H9 (cell line): ENCODE measurements around the gene BRD1. TPM values are rescaled to one million over a fixed set of nuclear protein-coding genes. Genes with fewer than 3 reads are reported as not detected.

Source experiments
- DNase-seq: peaks from one replicate; pipeline ENCODE4 v3.0.0-alpha.2; 2017
- H2AFZ ChIP-seq: one replicate; pipeline ENCODE4 v1.6.1; 2013; ENCODE audit warnings: mild to moderate bottlenecking, low read length, control low read depth, moderate library complexity
- H2AK5ac ChIP-seq: 2 replicates; pipeline ENCODE4 v1.6.1; 2013; ENCODE audit warnings: low read length, control low read depth, mixed read lengths; ENCODE audit not compliant: insufficient read length
- H2BK120ac ChIP-seq: one replicate; pipeline ENCODE4 v1.6.1; 2013; ENCODE audit warnings: low read depth, mild to moderate bottlenecking, low read length, control low read depth, inconsistent platforms; ENCODE audit not compliant: poor library complexity, severe bottlenecking
- H2BK12ac ChIP-seq: 2 replicates; pipeline ENCODE4 v1.6.1; 2013; ENCODE audit warnings: low read length, control low read depth, mixed read lengths, low read depth; ENCODE audit not compliant: insufficient read length
- H2BK15ac ChIP-seq: 2 replicates; pipeline ENCODE4 v1.6.1; 2013; ENCODE audit warnings: low read depth, low read length, control low read depth
- H2BK20ac ChIP-seq: one replicate; pipeline ENCODE4 v1.6.1; 2013; ENCODE audit warnings: low read depth, mild to moderate bottlenecking, low read length, control low read depth, inconsistent platforms; ENCODE audit not compliant: poor library complexity, severe bottlenecking
- H2BK5ac ChIP-seq: 2 replicates; pipeline ENCODE4 v1.6.1; 2013; ENCODE audit warnings: low read length, control low read depth, mixed read lengths; ENCODE audit not compliant: insufficient read length
- H3K14ac ChIP-seq: 2 replicates; pipeline ENCODE4 v1.6.1; 2013; ENCODE audit warnings: low read length, control low read depth; ENCODE audit not compliant: insufficient read depth
- H3K18ac ChIP-seq: 2 replicates; pipeline ENCODE4 v1.6.1; 2013; ENCODE audit warnings: low read depth, mild to moderate bottlenecking, mixed read lengths, low read length, control low read depth; ENCODE audit not compliant: insufficient read length
- H3K23ac ChIP-seq: 2 replicates; pipeline ENCODE4 v1.6.1; 2013; ENCODE audit warnings: low read length, control low read depth, mixed read lengths, low read depth; ENCODE audit not compliant: insufficient read length
- H3K23me2 ChIP-seq: 2 replicates; pipeline ENCODE4 v1.6.1; 2013; ENCODE audit warnings: low read depth, mild to moderate bottlenecking, mixed read lengths, low read length, control low read depth; ENCODE audit not compliant: insufficient read length, poor library complexity, severe bottlenecking
- H3K27ac ChIP-seq: 2 replicates; pipeline ENCODE4 v1.5.1; 2013; ENCODE audit warnings: low read length, control low read depth, mixed read lengths, low read depth; ENCODE audit not compliant: insufficient read length
- H3K27me3 ChIP-seq: 2 replicates; pipeline ENCODE4 v1.6.1; 2013; ENCODE audit warnings: low read length, control low read depth, inconsistent platforms; ENCODE audit not compliant: insufficient read depth
- H3K4ac ChIP-seq: 2 replicates; pipeline ENCODE4 v1.6.1; 2013; ENCODE audit warnings: low read depth, mild to moderate bottlenecking, control low read depth, inconsistent platforms, low read length, moderate library complexity
- H3K4me1 ChIP-seq: 2 replicates; pipeline ENCODE4 v1.6.1; 2013; ENCODE audit warnings: low read length, control low read depth, inconsistent platforms; ENCODE audit not compliant: insufficient read depth
- H3K4me2 ChIP-seq: 2 replicates; pipeline ENCODE4 v1.6.1; 2013; ENCODE audit warnings: low read length, control low read depth, mixed read lengths; ENCODE audit not compliant: insufficient read length, insufficient read depth
- H3K56ac ChIP-seq: 2 replicates; pipeline ENCODE4 v1.6.1; 2013; ENCODE audit warnings: low read depth, mild to moderate bottlenecking, mixed read lengths, low read length, control low read depth; ENCODE audit not compliant: insufficient read length
- H3K79me1 ChIP-seq: 2 replicates; pipeline ENCODE4 v1.6.1; 2013; ENCODE audit warnings: low read depth, mild to moderate bottlenecking, moderate library complexity, low read length, control low read depth, inconsistent platforms; ENCODE audit not compliant: insufficient read depth, poor library complexity, severe bottlenecking
- H3K79me2 ChIP-seq: 2 replicates; pipeline ENCODE4 v1.6.1; 2013; ENCODE audit warnings: low read length, control low read depth, inconsistent platforms; ENCODE audit not compliant: insufficient read depth
- H3K9ac ChIP-seq: 2 replicates; pipeline ENCODE4 v1.6.1; 2013; ENCODE audit warnings: low read length, control low read depth, mixed read lengths; ENCODE audit not compliant: insufficient read length; ENCODE audit errors: extremely low read depth
- H3K9me3 ChIP-seq: one replicate; pipeline ENCODE4 v1.6.1; 2013; ENCODE audit warnings: low read depth, low read length, inconsistent platforms; ENCODE audit not compliant: control insufficient read depth
- H3T11ph ChIP-seq: one replicate; pipeline ENCODE4 v1.6.1; 2013; ENCODE audit warnings: mild to moderate bottlenecking, low read length, control low read depth, inconsistent platforms
- H4K20me1 ChIP-seq: one replicate; pipeline ENCODE4 v1.6.1; 2013; ENCODE audit not compliant: control insufficient read depth, insufficient read length, insufficient read depth
- H4K5ac ChIP-seq: 2 replicates; pipeline ENCODE4 v1.6.1; 2013; ENCODE audit warnings: low read depth, mild to moderate bottlenecking, mixed read lengths, low read length, control low read depth; ENCODE audit not compliant: insufficient read length
- H4K8ac ChIP-seq: replicated peaks from 2 replicates; pipeline ENCODE4 v1.6.1; 2013; ENCODE audit warnings: low read length, control low read depth, mixed read lengths, low read depth; ENCODE audit not compliant: insufficient read length
- H4K91ac ChIP-seq: 2 replicates; pipeline ENCODE4 v1.6.1; 2013; ENCODE audit warnings: low read depth, mild to moderate bottlenecking, moderate library complexity, mixed read lengths, low read length, control low read depth; ENCODE audit not compliant: insufficient read length
- H3K27ac Mint-ChIP-seq, 3 experiments: 2 replicates in 2 of 3; 3 replicates in 1 of 3; pipeline ENCODE4 v1.8.0; 2020 to 2021; ENCODE audit warnings: mixed read lengths in 3 of 3, mild to moderate bottlenecking in 1 of 3, moderate library complexity in 1 of 3
- H3K27me3 Mint-ChIP-seq: 2 replicates; pipeline ENCODE4 v1.8.0; 2021; ENCODE audit warnings: low read depth, mild to moderate bottlenecking, moderate library complexity, mixed read lengths
- H3K36me3 Mint-ChIP-seq, 3 experiments: 2 replicates in 2 of 3; 3 replicates in 1 of 3; pipeline ENCODE4 v1.8.0; 2020 to 2021; ENCODE audit warnings: low read depth in 3 of 3, mixed read lengths in 3 of 3; ENCODE audit not compliant: insufficient read depth in 1 of 3
- H3K4me1 Mint-ChIP-seq, 2 experiments: 2 replicates each; pipeline ENCODE4 v1.8.0; 2020; ENCODE audit warnings: mixed read lengths in 2 of 2
- H3K4me3 Mint-ChIP-seq, 2 experiments: 2 replicates in 1 of 2; 3 replicates in 1 of 2; pipeline ENCODE4 v1.8.0; 2020 to 2021; ENCODE audit warnings: mild to moderate bottlenecking in 2 of 2, mixed read lengths in 2 of 2, moderate library complexity in 1 of 2
- H3K9me3 Mint-ChIP-seq, 2 experiments: 2 replicates in 1 of 2; 3 replicates in 1 of 2; pipeline ENCODE4 v1.8.0; 2020; ENCODE audit warnings: mild to moderate bottlenecking in 2 of 2, mixed read lengths in 2 of 2, moderate library complexity in 1 of 2
- WGBS: extraction: QIAGEN DNeasy Blood & Tissue Kit; methylation state at CpG from one replicate; pipeline ENCODE4 v1.1.7; 2013; ENCODE audit warnings: missing lambda C conversion rate, low lambda C conversion rate, mixed read lengths; ENCODE audit not compliant: insufficient read length; ENCODE audit errors: extremely low coverage; 5-methylcytosine and 5-hydroxymethylcytosine counted together
- total RNA-seq: library from RNA; stranded (reverse); gene quantifications from 2 replicates; pipeline ENCODE4 v1.2.1, GENCODE V29; 2021
- TF ChIP-seq, protein P1 (sequence below): fragments of 200-600 bp; sonication (generic); conservative IDR thresholded peaks from 3 replicates; pipeline ENCODE4 v1.8.0; 2021; ENCODE audit warnings: antibody characterized with exemption, mild to moderate bottlenecking

BRD1 gene
- total RNA-seq, 1 experiment from 2014 or later: 51.3 TPM

DNA sequence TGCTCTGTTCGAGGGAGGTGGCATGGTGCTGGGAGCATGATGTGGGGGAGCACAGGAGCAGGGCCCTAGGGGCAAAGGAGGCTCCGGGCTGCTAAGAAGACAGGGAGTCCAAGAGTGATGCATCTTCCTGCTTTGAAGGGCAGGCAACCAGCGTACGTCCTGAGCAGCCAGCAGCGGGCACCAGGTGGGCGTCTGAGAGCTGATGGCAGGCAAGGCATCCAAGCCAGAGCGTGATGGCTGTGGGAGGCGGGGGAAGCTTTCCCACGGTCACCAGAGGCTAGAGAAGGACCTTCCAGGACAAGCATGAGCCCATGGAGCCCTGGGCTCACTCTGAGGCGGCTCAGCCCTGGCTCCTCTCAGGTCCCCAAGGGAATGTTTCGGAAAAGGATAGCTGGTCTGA, 32.2 kb downstream of the BRD1 start:
- H3K9ac ChIP-seq: no peak overlapping the region
- no peak overlapping the region for H3K4ac ChIP-seq
- no peak overlapping the region for H4K8ac ChIP-seq
- Mint-ChIP-seq H3K9me3 (no peaks in the 10 kb centered on the region), H3K4me1 (peaks cover 2% of the 10 kb centered on the region in 2 experiments; a peak in 3 of 4 replicates), H3K27ac (peak overlapping the region in 2 of 3 experiments; percentile 16 to 84; a peak in 2 of 7 replicates), H3K4me3 (no peak overlapping the region), H3K27me3 (no peaks in the 10 kb centered on the region), H3K36me3 (peaks cover 42 to 86% (median 85%) of the 10 kb centered on the region in 3 experiments)
- H2AK5ac ChIP-seq: no peak overlapping the region
- peaks cover 6% of the 10 kb centered on the region; the same call in 1 of the 2 replicates for H3K79me2 ChIP-seq
- H4K20me1 ChIP-seq: no peaks in the 10 kb centered on the region
- no peak overlapping the region for H2BK5ac ChIP-seq
- no peak overlapping the region for H2BK120ac ChIP-seq
- no peaks in the 10 kb centered on the region for H3K4me1 ChIP-seq
- H3K27me3 ChIP-seq: no peaks in the 10 kb centered on the region
- H3K23me2 ChIP-seq: no peaks in the 10 kb centered on the region
- no peak overlapping the region for H3T11ph ChIP-seq
- no peaks in the 10 kb centered on the region for H3K9me3 ChIP-seq
- H4K5ac ChIP-seq: no peak overlapping the region
- H3K4me2 ChIP-seq: no peak overlapping the region
- H2BK20ac ChIP-seq: no peak overlapping the region
- no peak overlapping the region for H3K56ac ChIP-seq
- WGBS: no CpG with 5 or more reads among the region's 11 CpGs
- peaks cover 21% of the 10 kb centered on the region for H3K79me1 ChIP-seq
- no peak overlapping the region for H4K91ac ChIP-seq
- H2BK12ac ChIP-seq: no peak overlapping the region
- H2AFZ ChIP-seq: no peak overlapping the region
- H3K18ac ChIP-seq: no peak overlapping the region
- no peak for DNase-seq
- TF ChIP-seq, protein P1, sequence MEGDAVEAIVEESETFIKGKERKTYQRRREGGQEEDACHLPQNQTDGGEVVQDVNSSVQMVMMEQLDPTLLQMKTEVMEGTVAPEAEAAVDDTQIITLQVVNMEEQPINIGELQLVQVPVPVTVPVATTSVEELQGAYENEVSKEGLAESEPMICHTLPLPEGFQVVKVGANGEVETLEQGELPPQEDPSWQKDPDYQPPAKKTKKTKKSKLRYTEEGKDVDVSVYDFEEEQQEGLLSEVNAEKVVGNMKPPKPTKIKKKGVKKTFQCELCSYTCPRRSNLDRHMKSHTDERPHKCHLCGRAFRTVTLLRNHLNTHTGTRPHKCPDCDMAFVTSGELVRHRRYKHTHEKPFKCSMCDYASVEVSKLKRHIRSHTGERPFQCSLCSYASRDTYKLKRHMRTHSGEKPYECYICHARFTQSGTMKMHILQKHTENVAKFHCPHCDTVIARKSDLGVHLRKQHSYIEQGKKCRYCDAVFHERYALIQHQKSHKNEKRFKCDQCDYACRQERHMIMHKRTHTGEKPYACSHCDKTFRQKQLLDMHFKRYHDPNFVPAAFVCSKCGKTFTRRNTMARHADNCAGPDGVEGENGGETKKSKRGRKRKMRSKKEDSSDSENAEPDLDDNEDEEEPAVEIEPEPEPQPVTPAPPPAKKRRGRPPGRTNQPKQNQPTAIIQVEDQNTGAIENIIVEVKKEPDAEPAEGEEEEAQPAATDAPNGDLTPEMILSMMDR: no peak
- H2BK15ac ChIP-seq: no peak overlapping the region
- no peak overlapping the region for H3K14ac ChIP-seq
- H3K27ac ChIP-seq: no peak overlapping the region
- H3K23ac ChIP-seq: no peak overlapping the region
